LNCaP clone FGC (cell line): ENCODE results near the gene INPP4B.

Source experiments
- DNase-seq: peaks from one replicate; pipeline ENCODE4 v3.0.0-alpha.2; 2011; ENCODE audit warnings: low read depth
- H3K4me3 ChIP-seq: 2 replicates; pipeline ENCODE4 v1.5.1; 2011; ENCODE audit warnings: mild to moderate bottlenecking, low read depth, low read length, control low read depth
- TF ChIP-seq, protein P1 (sequence below): IDR thresholded peaks from 2 replicates; pipeline ENCODE4 v1.5.1; 2012; ENCODE audit warnings: mild to moderate bottlenecking; ENCODE audit not compliant: control insufficient read depth, insufficient read depth; ENCODE audit errors: extremely low read depth

Gene INPP4B

DNA sequence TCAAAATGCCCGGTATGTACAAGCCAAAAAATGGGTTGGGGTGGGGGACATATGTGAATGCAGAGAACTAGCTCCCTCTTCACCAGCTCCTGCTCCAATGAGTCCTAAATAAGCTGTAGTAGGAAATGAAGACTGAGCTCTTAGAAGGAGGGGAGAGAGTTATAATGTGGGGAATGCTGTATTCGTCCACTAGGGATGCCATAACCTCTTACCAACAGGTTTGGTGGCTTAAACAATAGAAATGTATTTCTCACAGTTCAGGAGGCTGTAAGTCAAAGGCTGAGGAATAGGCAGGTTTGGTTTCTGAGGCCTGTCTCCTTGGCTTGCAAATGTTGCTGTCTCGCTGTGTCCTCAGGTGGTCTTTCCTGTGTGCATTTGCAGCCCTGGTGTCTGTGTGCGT is 4.4 kb upstream of the INPP4B start:
- no peak for DNase-seq
- H3K4me3 ChIP-seq, result no peak overlapping the region
- TF ChIP-seq, protein P1, sequence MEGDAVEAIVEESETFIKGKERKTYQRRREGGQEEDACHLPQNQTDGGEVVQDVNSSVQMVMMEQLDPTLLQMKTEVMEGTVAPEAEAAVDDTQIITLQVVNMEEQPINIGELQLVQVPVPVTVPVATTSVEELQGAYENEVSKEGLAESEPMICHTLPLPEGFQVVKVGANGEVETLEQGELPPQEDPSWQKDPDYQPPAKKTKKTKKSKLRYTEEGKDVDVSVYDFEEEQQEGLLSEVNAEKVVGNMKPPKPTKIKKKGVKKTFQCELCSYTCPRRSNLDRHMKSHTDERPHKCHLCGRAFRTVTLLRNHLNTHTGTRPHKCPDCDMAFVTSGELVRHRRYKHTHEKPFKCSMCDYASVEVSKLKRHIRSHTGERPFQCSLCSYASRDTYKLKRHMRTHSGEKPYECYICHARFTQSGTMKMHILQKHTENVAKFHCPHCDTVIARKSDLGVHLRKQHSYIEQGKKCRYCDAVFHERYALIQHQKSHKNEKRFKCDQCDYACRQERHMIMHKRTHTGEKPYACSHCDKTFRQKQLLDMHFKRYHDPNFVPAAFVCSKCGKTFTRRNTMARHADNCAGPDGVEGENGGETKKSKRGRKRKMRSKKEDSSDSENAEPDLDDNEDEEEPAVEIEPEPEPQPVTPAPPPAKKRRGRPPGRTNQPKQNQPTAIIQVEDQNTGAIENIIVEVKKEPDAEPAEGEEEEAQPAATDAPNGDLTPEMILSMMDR, result peak; percentile 32

DNA sequence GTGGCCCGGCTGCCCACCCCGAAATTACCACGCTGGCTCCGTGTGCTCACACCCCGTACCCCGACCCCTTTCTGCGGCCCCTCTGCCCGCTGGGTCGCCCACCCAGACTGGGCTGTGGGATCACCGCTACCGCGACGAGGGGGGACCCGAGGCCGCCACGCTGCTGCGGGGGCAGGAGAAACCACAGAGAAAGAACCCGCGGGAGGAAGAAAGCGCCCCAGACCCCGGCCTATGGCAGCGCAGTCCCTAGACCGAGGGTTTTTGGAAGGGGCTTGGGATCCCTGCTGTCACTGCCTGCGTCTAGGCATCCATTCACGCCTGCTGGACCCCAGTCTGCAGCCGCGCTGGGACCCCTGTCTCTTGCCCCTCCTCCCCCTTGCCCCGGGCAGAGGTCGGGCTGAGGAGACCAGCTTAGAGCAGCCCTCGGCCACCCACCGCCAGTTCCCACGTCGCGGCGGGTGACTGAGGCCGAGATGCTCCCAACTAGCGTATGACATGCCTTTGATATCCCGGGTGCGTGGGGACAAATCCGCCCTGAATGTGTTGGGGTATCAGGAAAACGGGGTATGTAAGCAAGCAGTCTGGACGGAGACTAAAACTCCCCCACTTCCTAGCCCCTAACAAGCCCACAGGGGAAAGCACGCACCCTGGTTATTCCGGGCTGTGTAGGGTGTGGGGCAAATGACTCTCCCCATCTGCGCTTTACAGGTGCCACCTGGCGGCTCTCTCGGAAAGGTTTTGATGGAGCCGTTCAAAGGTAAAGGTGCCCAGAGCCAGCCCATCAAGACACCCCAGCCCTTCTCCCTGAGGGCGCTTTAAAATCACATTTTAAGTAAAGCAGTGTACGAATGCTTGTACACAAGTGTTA is 862 bp upstream of the INPP4B start:
- TF ChIP-seq, protein P1, result peak; percentile 69
- DNase-seq, result peak; percentile 26
- H3K4me3 ChIP-seq, result peak overlapping the region; percentile 52

DNA sequence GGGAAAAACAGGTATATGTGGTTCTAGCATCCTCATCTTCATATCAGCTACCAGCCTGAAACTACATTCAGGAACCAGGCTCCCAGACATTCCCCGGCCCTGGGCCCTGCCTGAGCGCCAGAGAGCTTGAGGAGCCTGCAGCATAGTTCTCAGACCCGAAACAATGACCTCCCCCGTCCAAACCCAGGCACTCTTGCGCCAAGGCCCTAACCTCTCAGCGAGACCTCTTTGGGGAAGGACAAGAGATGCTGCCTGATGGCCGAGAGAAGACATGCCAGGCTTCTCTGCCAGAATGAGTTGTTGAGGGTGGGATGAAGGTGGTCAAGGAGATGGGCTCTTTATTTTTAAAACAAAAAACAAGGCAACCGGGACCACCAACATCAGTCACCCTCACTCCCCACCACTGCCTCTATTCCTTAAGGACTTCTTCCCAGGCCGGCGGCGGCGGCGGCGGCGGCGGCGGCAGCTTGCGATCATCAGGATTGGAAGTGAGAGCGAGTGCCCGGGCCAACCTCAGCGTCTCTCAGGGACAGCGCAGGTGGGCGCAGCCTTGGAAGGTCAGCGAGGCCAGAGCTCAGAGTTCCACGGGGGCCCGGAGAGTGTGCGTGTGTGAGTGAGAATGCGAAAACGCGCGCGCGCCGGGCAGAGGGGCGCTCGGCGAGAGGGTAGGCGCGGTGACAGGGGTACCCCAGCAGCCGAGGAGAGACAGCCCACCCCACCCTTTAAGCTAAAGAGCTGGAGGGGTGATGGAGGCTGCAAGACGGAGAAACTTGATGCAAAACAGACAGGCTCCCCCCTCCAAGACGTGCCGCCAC is 601 bp downstream of the INPP4B start:
- no peak for DNase-seq
- TF ChIP-seq, protein P1, result no peak
- peak overlapping the region; percentile 52 for H3K4me3 ChIP-seq

DNA sequence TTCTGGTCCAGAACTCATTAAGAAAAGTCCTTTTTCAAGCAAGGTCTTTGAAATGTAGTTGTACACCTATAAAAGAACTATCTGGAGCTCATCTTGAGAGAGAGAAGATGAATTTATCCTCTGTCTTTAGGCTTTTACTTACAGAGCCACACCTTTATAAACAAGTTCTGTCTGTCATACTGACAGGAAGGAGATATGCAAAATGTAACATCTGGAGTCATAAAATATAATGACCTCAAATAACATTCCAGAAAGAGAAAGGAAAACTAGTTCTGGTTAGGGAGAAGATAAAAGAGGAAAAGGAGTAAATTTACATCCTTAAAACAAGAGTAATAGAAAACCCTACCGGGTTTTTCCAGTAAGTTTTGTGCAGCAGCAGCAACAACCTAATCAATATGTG is 1.3 kb downstream of the INPP4B start:
- H3K4me3 ChIP-seq, result no peak overlapping the region

DNA sequence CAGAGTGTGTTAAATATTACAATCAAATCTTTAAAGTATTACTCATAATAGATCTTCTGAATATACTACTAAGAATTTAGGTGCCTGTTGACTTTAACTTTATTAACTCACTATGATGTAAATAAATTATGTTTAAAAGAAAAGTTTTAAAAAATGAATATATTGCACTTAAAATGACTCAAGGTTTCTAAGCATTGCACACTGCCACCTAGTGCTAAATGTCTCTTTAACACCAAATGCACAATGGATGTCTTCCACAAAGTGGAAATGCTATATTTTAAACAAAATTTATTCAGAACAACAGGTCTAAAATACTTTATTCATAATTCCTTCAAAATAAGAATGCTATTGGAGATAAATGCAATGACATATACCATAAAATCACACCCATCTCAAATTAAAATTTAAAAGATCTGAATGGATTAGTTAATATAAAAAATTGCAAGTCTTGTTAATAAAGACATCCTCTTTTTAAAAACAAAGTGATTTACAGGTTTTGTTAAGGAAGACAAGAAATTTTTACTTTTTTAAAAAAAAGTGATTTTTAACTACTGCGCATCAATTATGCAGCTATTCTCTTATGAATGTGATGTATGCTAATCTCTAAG is 5.5 kb downstream of the INPP4B start:
- peak; percentile 10 for DNase-seq
- TF ChIP-seq, protein P1, result peak; percentile 63

More for the DNA sequence above, 1.3 kb downstream of the INPP4B start:
- DNase-seq, result no peak
- TF ChIP-seq, protein P1, result no peak

DNA sequence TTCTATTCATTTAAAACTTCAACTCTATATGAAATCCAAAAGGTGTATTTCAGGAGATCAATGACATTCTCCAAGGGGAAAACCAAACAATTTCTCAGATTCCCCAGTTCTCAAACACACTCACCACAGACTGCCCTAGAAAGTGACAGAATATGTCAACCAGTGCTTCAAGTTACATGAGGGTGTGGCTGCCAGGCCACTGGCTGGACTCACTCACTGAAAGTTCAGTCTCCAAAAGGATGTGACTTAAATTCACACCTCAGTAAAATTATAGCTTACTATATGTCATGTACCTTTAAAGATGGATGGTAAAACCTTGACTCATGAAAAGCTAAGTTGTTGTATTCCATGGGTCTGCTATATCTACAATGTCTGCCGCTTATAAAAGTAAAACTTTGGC is 7.3 kb downstream of the INPP4B start:
- DNase-seq, result no peak
- no peak overlapping the region for H3K4me3 ChIP-seq
- TF ChIP-seq, protein P1, result no peak

More for the DNA sequence above, 5.5 kb downstream of the INPP4B start:
- no peak overlapping the region for H3K4me3 ChIP-seq
